Uterus (tissue), 4 donors: ENCODE measurements around the gene HRH3. TPM values are rescaled to one million over a fixed set of nuclear protein-coding genes. Genes with fewer than 3 reads are reported as not detected.

Experiments
- DNase-seq, 2 donors: peaks; one replicate each; pipeline ENCODE4 v3.0.0-alpha.2; 2019 to 2020
- H3K27ac ChIP-seq, 2 donors: fragments of 200-600 bp; sonication (generic); 1 replicate in 1 of 2; 2 replicates in 1 of 2; pipeline ENCODE4 v1.5.1; 2016 to 2018
- H3K27me3 ChIP-seq, 2 donors: fragments of 200-600 bp; sonication (generic); one replicate each; pipeline ENCODE4 v1.5.1; 2018 to 2019; ENCODE audit warnings: control low read depth in 1 of 2
- H3K36me3 ChIP-seq, 2 donors: fragments of 200-600 bp; sonication (generic); one replicate each; pipeline ENCODE4 v1.5.1; 2019; ENCODE audit warnings: control low read depth in 1 of 2
- H3K4me1 ChIP-seq, 2 donors: fragments of 200-600 bp; sonication (generic); one replicate each; pipeline ENCODE4 v1.5.1; 2018 to 2019; ENCODE audit warnings: control low read depth in 1 of 2
- H3K4me3 ChIP-seq, 2 donors: fragments of 200-600 bp; sonication (generic); 1 replicate in 1 of 2; 2 replicates in 1 of 2; pipeline ENCODE4 v1.5.1; 2018 to 2019; ENCODE audit warnings: mild to moderate bottlenecking in 1 of 2
- H3K9me3 ChIP-seq, 2 donors: fragments of 200-600 bp; sonication (generic); one replicate each; pipeline ENCODE4 v1.5.1; 2019; ENCODE audit warnings: control low read depth in 1 of 2
- CTCF ChIP-seq, 4 experiments: fragments of 200-600 bp in 2 of 4; fragments of 450-650 bp in 2 of 4; sonication (generic) in 2 of 4; IDR thresholded peaks; one replicate each; pipeline ENCODE4 v1.5.1; 2016 to 2019; ENCODE audit warnings: antibody characterized with exemption in 4 of 4, mild to moderate bottlenecking in 2 of 4, moderate library complexity in 1 of 4
- POLR2A ChIP-seq, 2 donors: fragments of 450-650 bp; IDR thresholded peaks; one replicate each; pipeline ENCODE4 v1.6.1; 2016; ENCODE audit warnings: antibody characterized with exemption in 2 of 2, mild to moderate bottlenecking in 1 of 2, moderate library complexity in 1 of 2
- intact Hi-C: fragments of 100-400 bp; cut with DNase I; formaldehyde crosslinking; loops from one replicate; pipeline ENCODE4 v1.15.1; 2023; ENCODE audit warnings: low total_unique reads
- total RNA-seq, 4 donors: library from RNA; depleted of rRNA in 3 of 4; stranded (reverse); fragments of >200 nt in 3 of 4; gene quantifications; one replicate each; pipeline versions ENCODE4 v1.1.0 to v1.2.4, GENCODE V29; 2014 to 2023
- donor health status: DM: yes; HTN: yes; CAD: no.

Gene HRH3
- total RNA-seq: not detected

- intact Hi-C loops: no loop called here
- Histone ChIP-seq H3K36me3 (no peaks in the 10 kb centered on the region), H3K4me1 (peaks cover 0 to 14% of the 10 kb centered on the region in 2 donors), H3K27me3 (peaks cover 8 to 40% of the 10 kb centered on the region in 2 donors), H3K27ac (no peak within 1 kb of the TSS), H3K9me3 (no peaks in the 10 kb centered on the region), H3K4me3 (no peak within 1 kb of the TSS)
- DNase-seq: peak in 1 of 2 donors; percentile 27
- TF ChIP-seq CTCF (IDR thresholded peaks at IDR 0.05): no peak
- no peak for TF ChIP-seq POLR2A (IDR thresholded peaks at IDR 0.05)
Measured at GRCh38 chr20:62219992-62220665, at the start of gene HRH3. Gene HRH3, minus strand, starts transcription at chr20:62220278. Its CDS starts 308 bp downstream, at chr20:62219970.

- TF ChIP-seq POLR2A (IDR thresholded peaks at IDR 0.05) (no peak), CTCF (IDR thresholded peaks at IDR 0.05) (no peak)
- H3K4me1 ChIP-seq: no peaks in the 10 kb centered on the region
- H3K27me3 ChIP-seq: no peaks in the 10 kb centered on the region
- H3K4me3 ChIP-seq: no peak overlapping the region
- no peaks in the 10 kb centered on the region for H3K36me3 ChIP-seq
- no peaks in the 10 kb centered on the region for H3K9me3 ChIP-seq
- no peak overlapping the region for H3K27ac ChIP-seq
- DNase-seq: no peak
- intact Hi-C loops: no loop called here
Measured at GRCh38 chr20:62269871-62270270, 49.8 kb upstream of the HRH3 start.

GRCh38 chr20:62269378-62269777 lies 49.3 kb upstream of the HRH3 start:
- no peak for TF ChIP-seq CTCF (IDR thresholded peaks at IDR 0.05)
- no peak for TF ChIP-seq POLR2A (IDR thresholded peaks at IDR 0.05)
- Histone ChIP-seq H3K4me3 (no peak overlapping the region), H3K9me3 (no peaks in the 10 kb centered on the region), H3K27me3 (no peaks in the 10 kb centered on the region), H3K4me1 (no peaks in the 10 kb centered on the region), H3K27ac (no peak overlapping the region), H3K36me3 (no peaks in the 10 kb centered on the region)
- intact Hi-C loops: no loop called here
- no peak for DNase-seq

GRCh38 chr20:62268228-62268900 lies 48.3 kb upstream of the HRH3 start:
- Histone ChIP-seq H3K36me3 (no peaks in the 10 kb centered on the region), H3K27ac (no peak overlapping the region)
- intact Hi-C loops: no loop called here

More at GRCh38 chr20:62268228-62268900, 48.3 kb upstream of the HRH3 start:
- H3K9me3 ChIP-seq: no peaks in the 10 kb centered on the region
- no peaks in the 10 kb centered on the region for H3K4me1 ChIP-seq
- H3K4me3 ChIP-seq: no peak overlapping the region
- H3K27me3 ChIP-seq: no peaks in the 10 kb centered on the region
- no peak for DNase-seq
- TF ChIP-seq POLR2A (IDR thresholded peaks at IDR 0.05) (no peak), CTCF (IDR thresholded peaks at IDR 0.05) (no peak)
